ENCODE measurements around the gene SH2D6. TPM values are rescaled to one million over a fixed set of nuclear protein-coding genes. Genes with fewer than 3 reads are reported as not detected.

SH2D6 gene
- total and polyA plus RNA-seq, 2 of the 8 experiments (the other 6 are each of a cell fraction or from before 2014, with no cell fraction given), result 0.42 TPM; not detected in 1

- no peaks in the 10 kb centered on the region for H3K79me1 ChIP-seq (ENCODE audit: low read depth, low read length)
- no peak overlapping the region for H2BK120ac ChIP-seq (replicated peaks; ENCODE audit: low read depth, low read length)
- no peak overlapping the region for H3K23ac ChIP-seq (ENCODE audit: insufficient read length)
- 0 out of 2 replicates have a peak, but pooled peaks cover 3% of the 10 kb centered on the region for H3K23me2 ChIP-seq (ENCODE audit: low read depth, low read length)
- no peak overlapping the region for H4K8ac ChIP-seq (ENCODE audit: extremely low read depth, insufficient read depth, low read length)
- H4K91ac ChIP-seq (replicated peaks; ENCODE audit: insufficient read length, low read length), result peak overlapping the region; percentile 9
- peak overlapping the region; percentile 12 for H3K14ac ChIP-seq (ENCODE audit: insufficient read length)
- DNase-seq (ENCODE audit: low read depth in 1 of 2, low spot score in 2 of 2) (no peak), FAIRE-seq (no peak)
- no peak for TF ChIP-seq RBBP5 (IDR thresholded peaks at IDR 0.05; ENCODE audit: borderline replicate concordance, low read depth, low read length)
- no peak for TF ChIP-seq POU5F1 (IDR thresholded peaks at IDR 0.05; ENCODE audit: low read depth, low read length)
- no peak for TF ChIP-seq SIX5 (IDR thresholded peaks at IDR 0.05; ENCODE audit: low read depth, low read length)
- TF ChIP-seq EP300 (IDR thresholded peaks at IDR 0.05; ENCODE audit: borderline replicate concordance in 1 of 2, low read depth in 2 of 2, low read length in 2 of 2), result no peak
- TF ChIP-seq CTCF (IDR thresholded peaks at IDR 0.05; ENCODE audit: control extremely low read depth in 1 of 3, insufficient read depth in 1 of 3, low read depth in 1 of 3, low read length in 3 of 3), result no peak
- no peak for TF ChIP-seq USF2 (IDR thresholded peaks at IDR 0.05; ENCODE audit: low read length)
- no peak for TF ChIP-seq E2F6 (IDR thresholded peaks at IDR 0.05)
- H2BK20ac ChIP-seq (ENCODE audit: low read length), result no peak overlapping the region
- no peaks in the 10 kb centered on the region for H3K36me3 ChIP-seq (ENCODE audit: control insufficient read depth in 2 of 4, insufficient read depth in 4 of 4, low read length in 3 of 4)
- no peak overlapping the region for H3K4me3 ChIP-seq (ENCODE audit: extremely low read depth in 1 of 4, insufficient read depth in 2 of 4, low read depth in 3 of 4, low read length in 4 of 4)
- H3K4me2 ChIP-seq (ENCODE audit: insufficient read depth in 1 of 2, low read depth in 2 of 2, low read length in 2 of 2), result peak overlapping the region in 1 of 2 experiments; percentile 76; a peak in 1 of 4 replicates
- H3K79me2 ChIP-seq (ENCODE audit: control insufficient read depth in 1 of 2, insufficient read depth in 2 of 2, low read length in 2 of 2), result no peaks in the 10 kb centered on the region
- no peak overlapping the region for H3K18ac ChIP-seq (ENCODE audit: extremely low read depth, low read length)
- no peak overlapping the region for H2AFZ ChIP-seq (ENCODE audit: low read length)
- H3K27ac ChIP-seq (ENCODE audit: low read depth, low read length), result no peak overlapping the region
- peak overlapping the region; percentile 99; the same call in 1 of the 2 replicates for H2BK12ac ChIP-seq (ENCODE audit: low read depth, low read length)
- no peaks in the 10 kb centered on the region for H3K9me3 ChIP-seq (ENCODE audit: insufficient read depth in 2 of 2, low read depth in 1 of 2, low read length in 1 of 2)
- H3K9ac ChIP-seq (replicated peaks in 1 of 4; ENCODE audit: extremely low read depth in 1 of 4, low read depth in 3 of 4, low read length in 3 of 4), result no peak overlapping the region
- WGBS, 2 experiments (ENCODE audit: extremely low coverage in 1 of 2, insufficient coverage in 1 of 2, insufficient read length in 1 of 2, insufficient replicate concordance in 2 of 2, low coverage in 1 of 2, low lambda C conversion rate in 2 of 2, missing lambda C conversion rate in 1 of 2), result 100% methylated on average over 2 of the region's 2 CpGs; no CpG with 5 or more reads in 1 of the 2 experiments
- CTCF ChIA-PET (ENCODE audit: partially characterized antibody), result interaction anchor here (1.1 to 15.1 kb wide), 10 partner anchors 8 to 131 kb away, joined by 3 to 259 read pairs (median 6); partner anchors contain the start of genes MAT2A and SH2D6
- H2AK5ac ChIP-seq (ENCODE audit: low read depth, low read length), result no peak overlapping the region
- no peak overlapping the region for H2BK15ac ChIP-seq (ENCODE audit: low read length)
- peak overlapping the region; percentile 0 for H3K4ac ChIP-seq (replicated peaks; ENCODE audit: insufficient read length, low read depth, low read length)
- no peaks in the 10 kb centered on the region for H4K20me1 ChIP-seq (replicated peaks in 1 of 2; ENCODE audit: control insufficient read depth in 1 of 2, insufficient read depth in 2 of 2, low read length in 2 of 2)
- peaks cover 0 to 47% (median 34%) of the 10 kb centered on the region in 4 experiments; a peak in 6 of 7 replicates for H3K4me1 ChIP-seq (replicated peaks in 1 of 4; ENCODE audit: control insufficient read depth in 3 of 4, insufficient read depth in 4 of 4, low read length in 3 of 4)
- no peak overlapping the region for H3K56ac ChIP-seq (replicated peaks; ENCODE audit: insufficient read length, low read depth, low read length)
- peak overlapping the region; percentile 91; the same call in 1 of the 2 replicates for H2BK5ac ChIP-seq (ENCODE audit: low read depth, low read length)
- POLR2A ChIA-PET (ENCODE audit: partially characterized antibody), result interaction anchor here (0.6 to 55.3 kb wide), 8 partner anchors 8 to 117 kb away, joined by 3 to 1889 read pairs (median 4); partner anchors contain the start of genes GGCX, MAT2A and SH2D6
- no peak overlapping the region for H4K5ac ChIP-seq (ENCODE audit: insufficient read length, low read depth, low read length)
- H3K27me3 ChIP-seq (replicated peaks in 1 of 4; ENCODE audit: control insufficient read depth in 3 of 4, extremely low read depth in 1 of 4, insufficient read depth in 3 of 4, low read length in 3 of 4), result peaks cover 0 to 6% (median 2%) of the 10 kb centered on the region in 4 experiments; a peak in 3 of 7 replicates
Measured at GRCh38 chr2:85429924-85430289, 11.4 kb downstream of the SH2D6 start.

Data from H1 (cell line).